ENCODE data around the gene LENEP.
"Not testable (repeated sequence)": the region's sequence is repeated elsewhere in the genome, so short reads cannot be mapped to it uniquely, and the experiment has no call there.

LENEP gene

GRCh38 chr1:154978360-154978759 is 15.0 kb upstream of the LENEP start:
- Histone ChIP-seq H3K4me1 (ENCODE audit: insufficient read depth, low read length) (peaks cover 15% of the 10 kb centered on the region), H3K36me3 (ENCODE audit: insufficient read depth, low read length) (peaks cover 36% of the 10 kb centered on the region), H3K9me3 (ENCODE audit: insufficient read depth, low read depth, low read length) (no peaks in the 10 kb centered on the region), H3K9ac (ENCODE audit: low read depth, low read length) (no peak overlapping the region), H3K27ac (ENCODE audit: low read depth, low read length) (no peak overlapping the region), H3K4me3 (ENCODE audit: low read length) (no peak overlapping the region), H3K27me3 (ENCODE audit: insufficient read depth, low read length) (no peaks in the 10 kb centered on the region)
- 100% methylated on average over 1 of the region's 3 CpGs for WGBS

- Histone ChIP-seq H3K9me3 (ENCODE audit: insufficient read depth, low read depth, low read length) (no peaks in the 10 kb centered on the region), H3K27me3 (ENCODE audit: insufficient read depth, low read length) (no peaks in the 10 kb centered on the region), H3K4me3 (ENCODE audit: low read length) (peak overlapping the region; percentile 94), H3K27ac (ENCODE audit: low read depth, low read length) (peak overlapping the region; percentile 99), H3K4me1 (ENCODE audit: insufficient read depth, low read length) (peaks cover 6% of the 10 kb centered on the region; the same call in 1 of the 2 replicates), H3K9ac (ENCODE audit: low read depth, low read length) (peak overlapping the region; percentile 79), H3K36me3 (ENCODE audit: insufficient read depth, low read length) (peaks cover 53% of the 10 kb centered on the region)
- WGBS = 34% methylated on average over 6 of the region's 6 CpGs
These were observed 11.0 kb upstream of the LENEP start for GRCh38 chr1:154982341-154982740.

GRCh38 chr1:154982897-154983648 is 10.3 kb upstream of the LENEP start, which contains the start of gene FLAD1:
Gene FLAD1 (plus strand): TSS chr1:154983344. CDS start chr1:154983695, 351 bp downstream.
- peak within 1 kb of the TSS; percentile 94 for H3K9ac ChIP-seq (ENCODE audit: low read depth, low read length)
- peak within 1 kb of the TSS; percentile 94 for H3K4me3 ChIP-seq (ENCODE audit: low read length)
- no peaks in the 10 kb centered on the region for H3K27me3 ChIP-seq (ENCODE audit: insufficient read depth, low read length)
- peak within 1 kb of the TSS; percentile 99 for H3K27ac ChIP-seq (ENCODE audit: low read depth, low read length)
- no peaks in the 10 kb centered on the region for H3K9me3 ChIP-seq (ENCODE audit: insufficient read depth, low read depth, low read length)
- under 1% methylated on average over 26 of the region's 26 CpGs for WGBS
- H3K4me1 ChIP-seq (ENCODE audit: insufficient read depth, low read length) = peaks cover 6% of the 10 kb centered on the region; the same call in 1 of the 2 replicates
- H3K36me3 ChIP-seq (ENCODE audit: insufficient read depth, low read length) = peaks cover 53% of the 10 kb centered on the region

GRCh38 chr1:154983776-154984466 is 9.5 kb upstream of the LENEP start:
- H3K27me3 ChIP-seq (ENCODE audit: insufficient read depth, low read length) = no peaks in the 10 kb centered on the region
- H3K4me3 ChIP-seq (ENCODE audit: low read length) = peak overlapping the region; percentile 94
- 21% methylated on average over 17 of the region's 17 CpGs for WGBS
- peaks cover 6% of the 10 kb centered on the region; the same call in 1 of the 2 replicates for H3K4me1 ChIP-seq (ENCODE audit: insufficient read depth, low read length)
- peak overlapping the region; percentile 74 for H3K27ac ChIP-seq (ENCODE audit: low read depth, low read length)
- peaks cover 56% of the 10 kb centered on the region for H3K36me3 ChIP-seq (ENCODE audit: insufficient read depth, low read length)
- peak overlapping the region; percentile 94 for H3K9ac ChIP-seq (ENCODE audit: low read depth, low read length)
- H3K9me3 ChIP-seq (ENCODE audit: insufficient read depth, low read depth, low read length) = no peaks in the 10 kb centered on the region

GRCh38 chr1:154986736-154987135 is 6.7 kb upstream of the LENEP start:
- not testable (repeated sequence) for H3K27ac ChIP-seq (ENCODE audit: low read depth, low read length); H3K9me3 ChIP-seq (ENCODE audit: insufficient read depth, low read depth, low read length); H3K27me3 ChIP-seq (ENCODE audit: insufficient read depth, low read length); H3K4me3 ChIP-seq (ENCODE audit: low read length); H3K4me1 ChIP-seq (ENCODE audit: insufficient read depth, low read length); H3K9ac ChIP-seq (ENCODE audit: low read depth, low read length)
- 94% methylated on average over 4 of the region's 4 CpGs for WGBS
- H3K36me3 ChIP-seq (ENCODE audit: insufficient read depth, low read length) = peaks cover 56% of the 10 kb centered on the region

- no peaks in the 10 kb centered on the region for H3K9me3 ChIP-seq (ENCODE audit: insufficient read depth, low read depth, low read length)
- WGBS = 97% methylated on average over 6 of the region's 6 CpGs
- no peak overlapping the region for H3K4me3 ChIP-seq (ENCODE audit: low read length)
- H3K9ac ChIP-seq (ENCODE audit: low read depth, low read length) = no peak overlapping the region
- H3K36me3 ChIP-seq (ENCODE audit: insufficient read depth, low read length) = peaks cover 56% of the 10 kb centered on the region
- no peak overlapping the region for H3K27ac ChIP-seq (ENCODE audit: low read depth, low read length)
- peaks cover 5% of the 10 kb centered on the region; the same call in 1 of the 2 replicates for H3K4me1 ChIP-seq (ENCODE audit: insufficient read depth, low read length)
- no peaks in the 10 kb centered on the region for H3K27me3 ChIP-seq (ENCODE audit: insufficient read depth, low read length)
These were observed 6.1 kb upstream of the LENEP start for GRCh38 chr1:154987326-154987725.

- no peak overlapping the region for H3K27ac ChIP-seq (ENCODE audit: low read depth, low read length)
- H3K4me3 ChIP-seq (ENCODE audit: low read length) = no peak overlapping the region
- H3K36me3 ChIP-seq (ENCODE audit: insufficient read depth, low read length) = peaks cover 60% of the 10 kb centered on the region
- H3K9me3 ChIP-seq (ENCODE audit: insufficient read depth, low read depth, low read length) = no peaks in the 10 kb centered on the region
- H3K4me1 ChIP-seq (ENCODE audit: insufficient read depth, low read length) = no peaks in the 10 kb centered on the region
- no peaks in the 10 kb centered on the region for H3K27me3 ChIP-seq (ENCODE audit: insufficient read depth, low read length)
- no peak overlapping the region for H3K9ac ChIP-seq (ENCODE audit: low read depth, low read length)
- WGBS = 95% methylated on average over 17 of the region's 17 CpGs
These were observed 5.1 kb upstream of the LENEP start for GRCh38 chr1:154988058-154988954.

- Histone ChIP-seq H3K36me3 (ENCODE audit: insufficient read depth, low read length) (peaks cover 60% of the 10 kb centered on the region), H3K27ac (ENCODE audit: low read depth, low read length) (no peak overlapping the region), H3K4me3 (ENCODE audit: low read length) (no peak overlapping the region), H3K4me1 (ENCODE audit: insufficient read depth, low read length) (no peaks in the 10 kb centered on the region), H3K27me3 (ENCODE audit: insufficient read depth, low read length) (no peaks in the 10 kb centered on the region), H3K9me3 (ENCODE audit: insufficient read depth, low read depth, low read length) (no peaks in the 10 kb centered on the region), H3K9ac (ENCODE audit: low read depth, low read length) (no peak overlapping the region)
- WGBS = 90% methylated on average over 3 of the region's 3 CpGs
These were observed 4.1 kb upstream of the LENEP start for GRCh38 chr1:154989195-154989860.

- 98% methylated on average over 8 of the region's 8 CpGs for WGBS
- H3K27ac ChIP-seq (ENCODE audit: low read depth, low read length) = no peak overlapping the region
- H3K9ac ChIP-seq (ENCODE audit: low read depth, low read length) = no peak overlapping the region
- no peaks in the 10 kb centered on the region for H3K9me3 ChIP-seq (ENCODE audit: insufficient read depth, low read depth, low read length)
- no peak overlapping the region for H3K4me3 ChIP-seq (ENCODE audit: low read length)
- H3K27me3 ChIP-seq (ENCODE audit: insufficient read depth, low read length) = no peaks in the 10 kb centered on the region
- peaks cover 54% of the 10 kb centered on the region for H3K36me3 ChIP-seq (ENCODE audit: insufficient read depth, low read length)
- H3K4me1 ChIP-seq (ENCODE audit: insufficient read depth, low read length) = no peaks in the 10 kb centered on the region
These were observed 3.1 kb upstream of the LENEP start for GRCh38 chr1:154990276-154990675.

GRCh38 chr1:154992721-154993571 is 440 bp upstream of the LENEP start:
- Histone ChIP-seq H3K4me1 (ENCODE audit: insufficient read depth, low read length) (0 out of 2 replicates have a peak, but pooled peaks cover 3% of the 10 kb centered on the region), H3K9ac (ENCODE audit: low read depth, low read length) (no peak overlapping the region), H3K27me3 (ENCODE audit: insufficient read depth, low read length) (no peaks in the 10 kb centered on the region), H3K9me3 (ENCODE audit: insufficient read depth, low read depth, low read length) (no peaks in the 10 kb centered on the region), H3K27ac (ENCODE audit: low read depth, low read length) (peak overlapping the region; percentile 14; the same call in 1 of the 2 replicates), H3K36me3 (ENCODE audit: insufficient read depth, low read length) (peaks cover 37% of the 10 kb centered on the region), H3K4me3 (ENCODE audit: low read length) (no peak overlapping the region)
- 94% methylated on average over 14 of the region's 14 CpGs for WGBS

Data from HUES64 (cell line).